Inferior parietal cortex (tissue), 1 donor: ENCODE measurements around the gene KIAA1549.
"Not testable (repeated sequence)": the region's sequence is repeated elsewhere in the genome, so short reads cannot be mapped to it uniquely, and the experiment has no call there.

ENCODE experiments used
- DNase-seq: peaks from one replicate; pipeline ENCODE4 v3.0.0-alpha.2; 2016; ENCODE audit errors: extremely low spot score

KIAA1549 gene

DNA sequence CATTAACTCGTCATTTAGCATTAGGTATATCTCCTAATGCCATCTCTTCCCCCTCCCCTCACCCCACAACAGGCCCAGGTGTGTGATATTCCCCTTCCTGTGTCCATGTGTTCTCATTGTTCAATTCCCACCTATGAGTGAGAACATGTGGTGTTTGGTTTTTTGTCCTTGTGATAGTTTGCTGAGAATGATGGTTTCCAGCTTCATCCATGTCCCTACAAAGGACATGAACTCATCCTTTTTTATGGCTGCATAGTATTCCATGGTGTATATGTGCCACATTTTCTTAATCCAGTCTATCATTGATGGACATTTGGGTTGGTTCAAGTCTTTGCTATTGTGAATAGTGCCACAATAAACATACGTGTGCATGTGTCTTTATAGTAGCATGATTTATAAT lies 169.9 kb downstream of the KIAA1549 start:
- DNase-seq, result not testable (repeated sequence)

- no peak for DNase-seq
Measured at GRCh38 chr7:138809346-138809745, 171.8 kb downstream of the KIAA1549 start.

- no peak for DNase-seq
Measured at GRCh38 chr7:138804618-138805017, 176.6 kb downstream of the KIAA1549 start.

DNA sequence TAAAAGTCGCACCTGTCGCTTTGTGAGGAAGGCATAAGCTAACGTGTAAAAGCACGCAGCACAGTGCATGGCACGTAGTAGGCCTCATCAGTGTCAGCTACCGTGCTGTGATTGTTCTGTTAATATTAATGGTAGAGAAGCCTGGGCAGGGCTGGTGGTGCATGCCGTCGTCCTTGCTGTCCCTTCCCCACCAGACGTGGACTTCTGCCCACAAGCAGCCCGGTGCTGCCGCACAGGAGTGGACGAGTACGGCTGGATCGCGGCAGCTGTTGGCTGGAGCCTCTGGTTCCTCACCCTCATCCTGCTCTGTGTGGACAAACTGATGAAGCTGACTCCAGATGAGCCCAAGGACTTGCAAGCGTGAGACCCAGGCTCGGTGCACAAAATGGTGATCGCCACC lies 178.5 kb downstream of the KIAA1549 start:
- no peak for DNase-seq

- no peak for DNase-seq
Measured at GRCh38 chr7:138801256-138801655, 179.9 kb downstream of the KIAA1549 start.

- DNase-seq, result no peak
Measured at GRCh38 chr7:138799336-138800000, 181.7 kb downstream of the KIAA1549 start.

- DNase-seq, result no peak
Measured at GRCh38 chr7:138798836-138799235, 182.4 kb downstream of the KIAA1549 start.

DNA sequence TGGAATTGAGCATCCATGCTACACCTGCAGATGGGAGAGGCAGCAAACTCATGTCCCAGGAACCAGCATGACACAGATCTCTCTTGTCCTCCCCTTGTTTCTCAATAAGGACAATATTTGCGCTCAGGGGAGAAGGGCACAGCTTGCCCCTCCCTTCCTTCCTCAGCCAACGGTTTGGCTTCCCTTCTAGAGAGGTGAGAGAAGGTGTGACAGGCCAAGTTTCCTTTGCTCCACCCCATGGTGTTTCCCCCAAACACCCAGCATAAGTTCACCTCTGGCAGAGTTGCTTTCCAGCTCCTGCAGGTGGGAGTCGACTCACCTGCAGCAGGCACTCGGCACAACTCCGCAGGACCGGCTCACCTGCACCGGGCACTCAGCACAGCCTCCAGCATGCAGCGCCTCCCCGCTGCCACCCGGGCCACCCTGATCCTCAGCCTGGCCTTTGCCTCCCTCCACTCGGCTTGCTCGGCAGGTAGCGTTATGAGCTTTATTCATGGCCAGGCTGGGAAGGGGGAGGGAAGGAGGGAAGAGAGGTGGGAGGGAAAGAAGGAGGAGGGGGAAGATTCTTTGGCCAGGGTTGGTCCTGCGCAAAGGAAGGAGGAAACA lies 183.4 kb downstream of the KIAA1549 start, which contains the start of the genes ATP6V0A4 and TMEM213:
ATP6V0A4 (minus strand) TSS at position 482 of the 606 bp plus-strand sequence. CDS start 26,949 bp downstream, outside the sequence.
TMEM213 (plus strand) TSS at position 280 of the 606 bp plus-strand sequence; CDS start at position 391, 111 bp downstream.
- DNase-seq, result no peak

- DNase-seq, result not testable (repeated sequence)
Measured at GRCh38 chr7:138797046-138797445, 184.1 kb downstream of the KIAA1549 start.

- DNase-seq, result no peak
Measured at GRCh38 chr7:138796038-138796615, 185.1 kb downstream of the KIAA1549 start.

DNA sequence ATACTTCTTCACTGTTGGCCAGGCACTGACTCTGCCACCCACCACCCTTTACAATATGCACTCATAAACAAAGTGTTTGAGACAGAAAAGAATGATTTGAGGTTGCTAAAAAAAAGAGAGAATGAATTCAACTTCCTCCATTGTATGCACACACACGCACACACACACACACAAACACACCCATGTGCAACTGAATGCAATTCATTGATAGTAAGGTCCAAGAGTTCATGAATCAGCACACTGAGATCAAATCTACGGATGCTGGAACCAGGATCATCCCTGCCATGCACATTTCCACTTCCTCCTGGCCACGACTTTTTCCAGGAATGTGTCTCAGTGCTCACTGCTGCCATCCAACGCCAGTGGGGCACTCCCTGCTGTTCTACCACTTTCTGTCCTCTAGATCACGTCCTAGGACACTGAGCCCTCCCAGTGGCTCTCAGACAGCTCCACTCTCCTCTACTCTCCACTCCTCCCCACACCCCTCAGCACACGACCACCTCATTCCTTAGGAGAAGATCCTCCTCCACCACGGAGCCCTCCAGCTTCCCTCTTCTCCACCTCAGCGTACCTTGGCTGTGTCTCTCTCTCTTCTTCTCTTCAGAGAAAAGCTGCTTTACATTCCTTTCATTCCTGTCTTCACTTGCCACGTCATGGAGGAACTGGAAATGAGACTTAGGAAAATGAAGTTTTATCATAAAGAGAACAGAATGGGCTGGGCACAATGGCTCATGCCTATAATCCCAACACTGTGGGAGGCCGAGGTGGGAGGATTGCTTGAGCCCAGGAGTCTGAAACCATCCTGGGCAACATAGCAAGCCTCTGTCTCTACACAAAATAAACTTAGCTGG lies 195.4 kb downstream of the KIAA1549 start:
- no peak for DNase-seq

DNA sequence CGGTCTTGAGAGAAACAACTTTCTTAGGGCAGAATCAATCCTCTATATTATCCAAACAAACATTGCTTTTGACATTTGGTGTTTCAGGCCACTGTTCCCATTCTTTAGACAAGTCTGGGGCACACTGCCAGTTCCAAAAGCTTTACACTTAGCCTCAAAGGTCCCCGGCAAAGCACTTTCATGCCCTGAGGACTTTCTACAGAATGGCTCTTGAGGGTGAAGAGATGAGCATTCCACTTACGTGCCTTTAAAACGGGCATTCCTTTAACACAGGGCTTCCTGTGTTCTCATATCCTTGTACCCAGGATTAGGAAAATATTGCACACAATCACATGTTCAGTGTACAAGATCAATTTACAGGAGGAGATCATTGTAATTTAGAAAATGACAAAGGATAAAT lies 196.5 kb downstream of the KIAA1549 start:
- DNase-seq, result no peak
